Naive thymus-derived CD4-positive, alpha-beta T cell (primary cell): ENCODE data around the gene IFT52. TPM values are rescaled to one million over a fixed set of nuclear protein-coding genes. Genes with fewer than 3 reads are reported as not detected.

Source experiments
- ATAC-seq: fragments of 150-1000 bp; cut with Tn5 transposase; 2 replicates; pipeline ENCODE4 v1.10.0; 2021; ENCODE audit warnings: mild to moderate bottlenecking, moderate library complexity
- CTCF ChIA-PET: fragments of 350-600 bp; sonication (Branson Sonifier 250); formaldehyde crosslinking; loops from one replicate; lab custom pipeline; 2021; ENCODE audit warnings: antibody characterized with exemption; lab: Charles Lee
- POLR2A ChIA-PET: fragments of 350-600 bp; sonication (Branson Sonifier 250); formaldehyde crosslinking; loops from one replicate; lab custom pipeline; 2021; ENCODE audit warnings: antibody characterized with exemption, inconsistent platforms; lab: Charles Lee
- DNase-seq, 9 donors: peaks; one replicate each; pipeline versions ENCODE4 v3.0.0 to v3.0.0-alpha.2; 2020 to 2022; ENCODE audit warnings: mixed read lengths in 1 of 9
- H3K27ac ChIP-seq: one replicate; pipeline ENCODE4 v1.7.0; 2013; ENCODE audit warnings: mild to moderate bottlenecking, low read depth, low read length, moderate library complexity
- H3K27me3 ChIP-seq, 2 donors: one replicate each; pipeline ENCODE4 v1.7.0; 2013; ENCODE audit warnings: low read length in 2 of 2, mild to moderate bottlenecking in 2 of 2, moderate library complexity in 2 of 2; ENCODE audit not compliant: control insufficient read depth in 2 of 2, insufficient read depth in 2 of 2
- H3K36me3 ChIP-seq, 3 experiments: 1 replicate in 2 of 3; 2 replicates in 1 of 3; pipeline ENCODE4 v1.7.0; 2013; ENCODE audit warnings: low read length in 3 of 3, mild to moderate bottlenecking in 3 of 3, moderate library complexity in 1 of 3; ENCODE audit not compliant: insufficient read depth in 3 of 3, control insufficient read depth in 2 of 3
- H3K4me1 ChIP-seq, 2 donors: one replicate each; pipeline ENCODE4 v1.7.0; 2013; ENCODE audit warnings: low read length in 2 of 2, mild to moderate bottlenecking in 2 of 2, moderate library complexity in 1 of 2; ENCODE audit not compliant: control insufficient read depth in 2 of 2, insufficient read depth in 2 of 2
- H3K4me3 ChIP-seq: 2 replicates; pipeline ENCODE4 v1.7.0; 2013; ENCODE audit warnings: mild to moderate bottlenecking, low read length
- H3K9me3 ChIP-seq, 3 experiments: 1 replicate in 2 of 3; 2 replicates in 1 of 3; pipeline ENCODE4 v1.7.0; 2013; ENCODE audit warnings: low read length in 3 of 3; ENCODE audit not compliant: control insufficient read depth in 2 of 3
- H3K27ac Mint-ChIP-seq, 9 donors: one replicate each; pipeline ENCODE4 v1.8.0; 2020 to 2022; ENCODE audit warnings: mixed read lengths in 9 of 9, mild to moderate bottlenecking in 8 of 9, moderate library complexity in 5 of 9, inconsistent platforms in 2 of 9
- H3K27me3 Mint-ChIP-seq, 5 donors: one replicate each; pipeline ENCODE4 v1.8.0; 2021 to 2022; ENCODE audit warnings: mixed read lengths in 5 of 5, mild to moderate bottlenecking in 1 of 5
- H3K36me3 Mint-ChIP-seq, 5 donors: one replicate each; pipeline ENCODE4 v1.8.0; 2020 to 2022; ENCODE audit warnings: mixed read lengths in 5 of 5, mild to moderate bottlenecking in 3 of 5, inconsistent platforms in 1 of 5
- H3K4me1 Mint-ChIP-seq, 7 donors: one replicate each; pipeline ENCODE4 v1.8.0; 2020 to 2022; ENCODE audit warnings: mixed read lengths in 7 of 7, mild to moderate bottlenecking in 3 of 7, inconsistent platforms in 1 of 7
- H3K4me3 Mint-ChIP-seq, 10 donors: one replicate each; pipeline ENCODE4 v1.8.0; 2020 to 2022; ENCODE audit warnings: mild to moderate bottlenecking in 10 of 10, mixed read lengths in 10 of 10, moderate library complexity in 6 of 10, inconsistent platforms in 2 of 10
- H3K9me3 Mint-ChIP-seq, 11 donors: one replicate each; pipeline ENCODE4 v1.8.0; 2020 to 2022; ENCODE audit warnings: mixed read lengths in 11 of 11, mild to moderate bottlenecking in 4 of 11, inconsistent platforms in 1 of 11, moderate library complexity in 1 of 11
- intact Hi-C, 2 donors: fragments of 100-400 bp; cut with micrococcal nuclease; formaldehyde crosslinking; loops; one replicate each; pipeline ENCODE4 v1.15.1; 2023
- polyA plus RNA-seq, 2 donors: library from polyadenylated mRNA; unstranded; fragments of 300-500 nt; fragmentation: Illumina TruSeq; gene quantifications; one replicate each; pipeline ENCODE4 v1.2.3, GENCODE V29; 2021
- total RNA-seq, 6 experiments: library from RNA in 5 of 6; stranded (reverse) in 5 of 6; gene quantifications; 1 replicate in 5 of 6; 2 replicates in 1 of 6; pipeline ENCODE4 v1.2.3 and lab custom pipeline; 2021 to 2026

IFT52 gene
- total and polyA plus RNA-seq, 7 experiments from 2014 or later = 14.8 to 34.9 (median 17.9) TPM

DNA sequence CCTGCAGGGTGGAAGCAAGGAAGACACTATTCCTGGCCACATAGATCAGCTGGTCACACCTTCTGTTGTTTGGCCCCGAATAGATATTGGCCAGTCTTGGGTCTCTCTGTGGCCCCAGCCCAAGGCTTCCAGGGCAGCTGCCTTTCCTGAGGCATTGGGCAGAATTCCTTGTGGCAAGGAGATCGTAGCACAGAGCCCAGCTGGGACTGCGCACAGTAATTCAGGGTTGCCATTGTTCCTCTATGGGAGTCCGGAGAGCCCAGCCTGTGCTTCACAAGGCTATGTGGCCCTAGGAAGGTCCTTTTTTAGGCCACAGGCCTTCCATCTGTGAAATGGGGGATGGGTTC, 25.0 kb upstream of the IFT52 start:
- ATAC-seq (no peak), DNase-seq (no peak)
- Mint-ChIP-seq H3K4me3 (no peak overlapping the region), H3K36me3 (no peaks in the 10 kb centered on the region), H3K27ac (no peak overlapping the region), H3K27me3 (no peaks in the 10 kb centered on the region), H3K4me1 (no peaks in the 10 kb centered on the region), H3K9me3 (peaks cover 0 to 1% (median 0%) of the 10 kb centered on the region in 11 donors)
- intact Hi-C loops = no loop called here
- no peaks in the 10 kb centered on the region for H3K4me1 ChIP-seq
- no peaks in the 10 kb centered on the region for H3K36me3 ChIP-seq
- H3K27me3 ChIP-seq = no peaks in the 10 kb centered on the region
- ChIA-PET CTCF (no interaction called here), POLR2A (no interaction called here)
- no peaks in the 10 kb centered on the region for H3K9me3 ChIP-seq
- H3K4me3 ChIP-seq = no peak overlapping the region
- H3K27ac ChIP-seq = no peak overlapping the region

DNA sequence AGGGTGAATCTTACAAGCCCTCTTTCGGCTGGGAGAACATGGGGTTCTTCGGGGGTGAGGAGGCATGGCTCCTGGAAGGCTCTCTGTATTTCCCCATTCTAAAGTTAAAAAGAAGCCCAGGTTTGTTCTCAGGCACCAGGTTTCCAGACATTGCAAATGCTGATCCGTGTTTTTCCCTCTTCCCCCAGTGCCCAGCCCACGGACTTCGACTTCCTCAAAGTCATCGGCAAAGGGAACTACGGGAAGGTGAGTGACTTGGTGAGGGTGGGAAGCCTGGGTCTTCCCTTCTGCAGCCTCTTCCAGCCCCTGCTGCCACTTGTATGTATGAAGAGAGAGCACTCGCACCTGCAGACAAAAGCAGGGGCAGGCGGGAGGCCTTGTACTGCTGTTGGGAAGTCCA, 23.3 kb upstream of the IFT52 start:
- peaks cover 0 to 1% (median 0%) of the 10 kb centered on the region in 11 donors for H3K9me3 Mint-ChIP-seq

DNA sequence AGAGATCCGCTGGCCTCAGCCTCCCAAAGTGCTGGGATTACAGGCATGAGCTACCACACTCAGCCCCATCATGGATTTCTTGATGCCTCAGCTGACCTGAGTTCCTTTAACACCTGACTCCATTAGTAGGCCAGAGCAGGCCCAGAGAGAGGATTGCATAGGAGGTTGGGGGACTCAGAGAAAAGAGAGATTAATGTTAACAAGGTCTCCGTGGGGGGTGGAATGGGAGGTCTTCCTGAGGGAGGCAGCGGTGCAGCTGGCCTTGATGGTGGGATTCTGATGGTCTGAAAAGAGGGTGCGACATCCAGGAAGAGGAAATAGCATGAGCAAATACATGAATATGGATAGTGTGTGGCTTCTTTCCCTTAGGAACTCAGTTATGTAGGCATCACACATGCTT, 22.0 kb upstream of the IFT52 start:
- Mint-ChIP-seq H3K36me3 (no peaks in the 10 kb centered on the region), H3K27me3 (no peaks in the 10 kb centered on the region), H3K27ac (no peak overlapping the region), H3K9me3 (peaks cover 0 to 1% (median 0%) of the 10 kb centered on the region in 11 donors), H3K4me3 (no peak overlapping the region), H3K4me1 (no peaks in the 10 kb centered on the region)
- POLR2A ChIA-PET = no interaction called here
- intact Hi-C loops = no loop called here
- Histone ChIP-seq H3K27me3 (no peaks in the 10 kb centered on the region), H3K36me3 (no peaks in the 10 kb centered on the region), H3K9me3 (no peaks in the 10 kb centered on the region), H3K4me1 (no peaks in the 10 kb centered on the region), H3K4me3 (no peak overlapping the region), H3K27ac (no peak overlapping the region)
- no peak for DNase-seq
- CTCF ChIA-PET = no interaction called here
- ATAC-seq = no peak

More for the DNA sequence above, 23.3 kb upstream of the IFT52 start:
- Mint-ChIP-seq H3K4me1 (no peaks in the 10 kb centered on the region), H3K27me3 (no peaks in the 10 kb centered on the region), H3K4me3 (no peak overlapping the region), H3K36me3 (no peaks in the 10 kb centered on the region), H3K27ac (no peak overlapping the region)
- intact Hi-C loops = no loop called here
- ATAC-seq (no peak), DNase-seq (no peak)
- H3K4me1 ChIP-seq = no peaks in the 10 kb centered on the region
- ChIA-PET CTCF (no interaction called here), POLR2A (no interaction called here)
- no peaks in the 10 kb centered on the region for H3K9me3 ChIP-seq
- no peaks in the 10 kb centered on the region for H3K27me3 ChIP-seq
- H3K36me3 ChIP-seq = no peaks in the 10 kb centered on the region
- no peak overlapping the region for H3K4me3 ChIP-seq
- H3K27ac ChIP-seq = no peak overlapping the region

DNA sequence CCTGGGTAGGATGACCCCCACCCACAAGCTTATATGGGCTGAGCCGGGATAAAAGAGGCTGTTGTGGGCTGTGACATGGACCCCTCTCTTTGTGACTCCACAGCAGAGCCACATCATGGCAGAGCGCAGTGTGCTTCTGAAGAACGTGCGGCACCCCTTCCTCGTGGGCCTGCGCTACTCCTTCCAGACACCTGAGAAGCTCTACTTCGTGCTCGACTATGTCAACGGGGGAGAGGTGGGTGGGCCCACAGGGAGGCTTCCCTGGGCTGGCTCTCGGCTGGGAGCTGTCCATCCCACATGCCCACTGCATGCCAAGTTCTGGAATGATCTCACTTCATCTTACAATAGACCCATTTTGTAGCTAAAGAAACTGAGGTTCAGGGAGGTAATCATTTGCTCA, 21.5 kb upstream of the IFT52 start:
- H3K27me3 ChIP-seq = no peaks in the 10 kb centered on the region
- no peak overlapping the region for H3K27ac ChIP-seq
- H3K4me1 Mint-ChIP-seq = no peaks in the 10 kb centered on the region
- ATAC-seq = no peak
- ChIA-PET POLR2A (no interaction called here), CTCF (no interaction called here)
- H3K4me1 ChIP-seq = no peaks in the 10 kb centered on the region
- no peaks in the 10 kb centered on the region for H3K36me3 Mint-ChIP-seq
- H3K36me3 ChIP-seq = no peaks in the 10 kb centered on the region
- no peaks in the 10 kb centered on the region for H3K27me3 Mint-ChIP-seq
- H3K9me3 ChIP-seq = no peaks in the 10 kb centered on the region
- no peak for DNase-seq
- H3K9me3 Mint-ChIP-seq = peaks cover 0 to 1% (median 0%) of the 10 kb centered on the region in 11 donors
- H3K4me3 Mint-ChIP-seq = no peak overlapping the region
- no peak overlapping the region for H3K27ac Mint-ChIP-seq
- intact Hi-C loops = no loop called here
- no peak overlapping the region for H3K4me3 ChIP-seq

DNA sequence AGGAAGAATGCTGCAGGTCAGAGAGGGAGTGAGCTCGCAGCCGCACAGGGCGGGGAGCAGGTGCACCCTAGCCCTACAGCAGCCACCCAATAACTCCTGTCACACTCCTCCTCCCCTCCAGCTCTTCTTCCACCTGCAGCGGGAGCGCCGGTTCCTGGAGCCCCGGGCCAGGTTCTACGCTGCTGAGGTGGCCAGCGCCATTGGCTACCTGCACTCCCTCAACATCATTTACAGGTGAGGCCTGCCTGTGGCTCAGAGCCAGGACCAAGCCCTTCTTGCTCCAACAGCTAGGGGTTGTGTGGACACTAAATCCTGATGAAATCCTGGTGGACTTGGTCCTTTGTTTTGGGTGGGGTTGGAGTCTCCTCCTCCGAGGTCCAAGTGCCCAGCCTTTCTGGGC, 20.2 kb upstream of the IFT52 start:
- intact Hi-C loops = no loop called here
- ChIA-PET POLR2A (no interaction called here), CTCF (no interaction called here)
- no peak for ATAC-seq
- Mint-ChIP-seq H3K4me1 (no peaks in the 10 kb centered on the region), H3K36me3 (no peaks in the 10 kb centered on the region), H3K9me3 (peaks cover 0 to 1% (median 0%) of the 10 kb centered on the region in 11 donors), H3K4me3 (no peak overlapping the region), H3K27me3 (no peaks in the 10 kb centered on the region), H3K27ac (no peak overlapping the region)
- H3K9me3 ChIP-seq = no peaks in the 10 kb centered on the region
- no peak overlapping the region for H3K4me3 ChIP-seq
- H3K36me3 ChIP-seq = no peaks in the 10 kb centered on the region
- H3K27ac ChIP-seq = no peak overlapping the region
- no peaks in the 10 kb centered on the region for H3K27me3 ChIP-seq
- no peak for DNase-seq
- no peaks in the 10 kb centered on the region for H3K4me1 ChIP-seq

DNA sequence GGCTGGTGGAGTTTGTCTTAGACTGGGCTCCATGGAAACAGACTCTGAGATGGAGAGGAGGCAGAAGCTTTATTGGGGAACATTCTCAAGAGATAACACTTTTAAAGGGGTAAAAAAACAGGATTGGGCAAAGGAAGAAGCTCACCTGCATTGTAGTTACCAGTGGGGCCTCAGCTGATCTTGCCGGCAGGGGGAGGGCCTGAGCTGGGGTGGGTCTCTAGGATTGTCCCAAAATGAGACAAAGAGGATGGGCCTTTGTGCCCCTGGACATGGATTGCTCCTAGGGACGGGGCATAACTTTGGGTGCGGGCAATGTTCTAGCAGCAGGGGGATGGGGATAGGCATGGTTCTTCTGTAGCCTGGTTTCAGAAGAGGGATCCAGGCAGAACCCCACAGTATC, 19.4 kb upstream of the IFT52 start:
- H3K4me3 Mint-ChIP-seq = no peak overlapping the region
- intact Hi-C loops = no loop called here
- POLR2A ChIA-PET = no interaction called here
- no peaks in the 10 kb centered on the region for H3K9me3 ChIP-seq
- no peaks in the 10 kb centered on the region for H3K4me1 Mint-ChIP-seq
- CTCF ChIA-PET = no interaction called here
- H3K4me1 ChIP-seq = no peaks in the 10 kb centered on the region
- no peak overlapping the region for H3K27ac Mint-ChIP-seq
- H3K36me3 Mint-ChIP-seq = no peaks in the 10 kb centered on the region
- no peaks in the 10 kb centered on the region for H3K36me3 ChIP-seq
- H3K27me3 ChIP-seq = no peaks in the 10 kb centered on the region
- H3K27me3 Mint-ChIP-seq = no peaks in the 10 kb centered on the region
- H3K4me3 ChIP-seq = no peak overlapping the region
- ATAC-seq (no peak), DNase-seq (no peak)
- H3K27ac ChIP-seq = no peak overlapping the region
- peaks cover 0 to 1% (median 0%) of the 10 kb centered on the region in 11 donors for H3K9me3 Mint-ChIP-seq

DNA sequence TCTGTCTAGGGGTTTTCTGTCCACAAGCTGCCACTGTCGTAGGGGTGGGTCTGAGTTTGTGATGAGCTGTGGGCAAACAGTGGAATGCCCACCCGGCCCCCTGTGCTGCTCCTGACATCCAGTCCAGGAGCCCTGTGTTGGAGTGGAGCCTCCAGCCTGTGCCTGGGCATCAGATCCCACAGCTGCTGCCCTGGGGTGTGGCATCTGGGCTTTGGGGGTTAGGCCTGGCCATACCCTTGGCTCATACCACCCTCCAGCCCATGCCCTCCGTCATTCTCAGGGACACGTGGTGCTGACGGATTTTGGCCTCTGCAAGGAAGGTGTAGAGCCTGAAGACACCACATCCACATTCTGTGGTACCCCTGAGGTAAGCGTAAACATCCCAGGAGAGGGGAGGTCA, 19.0 kb upstream of the IFT52 start:
- no peaks in the 10 kb centered on the region for H3K27me3 ChIP-seq
- no peaks in the 10 kb centered on the region for H3K27me3 Mint-ChIP-seq
- no peaks in the 10 kb centered on the region for H3K4me1 Mint-ChIP-seq
- H3K4me3 Mint-ChIP-seq = no peak overlapping the region
- no peak for DNase-seq
- no peaks in the 10 kb centered on the region for H3K36me3 Mint-ChIP-seq
- H3K36me3 ChIP-seq = no peaks in the 10 kb centered on the region
- intact Hi-C loops = no loop called here
- ChIA-PET CTCF (interaction anchor here (0.6 kb wide), 1 partner anchor 645 kb away, joined by 3 read pairs; no protein-coding TSS in a partner anchor), POLR2A (no interaction called here)
- H3K9me3 ChIP-seq = no peaks in the 10 kb centered on the region
- peaks cover 0 to 1% (median 0%) of the 10 kb centered on the region in 11 donors for H3K9me3 Mint-ChIP-seq
- no peaks in the 10 kb centered on the region for H3K4me1 ChIP-seq
- H3K4me3 ChIP-seq = no peak overlapping the region
- H3K27ac Mint-ChIP-seq = no peak overlapping the region
- ATAC-seq = no peak
- no peak overlapping the region for H3K27ac ChIP-seq
